CD4-positive, alpha-beta T cell treated with Interleukin-10 for 1 hour (primary cell): ENCODE measurements around the gene WBP2.

Experiments
- DNase-seq: peaks from one replicate; pipeline ENCODE4 v3.0.0-alpha.2; 2020

Gene WBP2

DNA sequence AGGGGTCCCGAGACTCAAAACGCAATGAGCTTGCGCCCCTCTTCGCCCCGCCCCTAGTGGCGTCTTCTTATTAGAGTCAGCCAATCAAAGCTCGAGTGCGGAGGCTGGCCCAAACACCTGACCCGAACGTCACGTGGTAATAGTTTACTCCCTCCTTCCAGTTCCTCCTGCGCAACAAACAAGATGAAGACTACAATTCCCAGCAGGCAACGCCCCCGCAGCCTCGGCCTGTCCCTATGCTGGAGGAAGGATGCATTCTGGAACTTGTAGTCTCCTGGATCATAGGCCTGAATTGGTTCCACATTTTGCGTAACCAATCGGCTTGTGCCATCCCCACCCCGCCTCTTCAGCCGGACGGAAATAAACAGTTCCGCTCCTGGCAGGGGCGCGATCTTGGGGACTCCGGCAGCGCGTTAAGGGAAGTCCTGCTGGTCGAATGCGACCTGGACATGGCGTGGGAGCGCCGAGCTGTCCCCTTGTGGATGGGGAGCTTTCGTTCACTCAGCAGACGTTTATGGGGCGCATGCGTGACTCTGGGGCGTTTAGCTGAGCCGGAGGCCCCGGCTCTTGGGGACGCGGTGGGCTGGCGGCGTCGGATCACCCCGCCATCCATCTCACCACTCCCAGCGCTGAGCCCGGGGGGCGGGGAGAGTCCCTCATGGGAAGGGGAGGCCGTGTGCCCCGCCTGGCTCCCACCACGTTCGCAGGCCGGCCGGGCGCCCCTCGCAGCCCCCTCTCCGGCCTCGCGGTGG is at the start of gene WBP2:
TSS of gene WBP2 (minus strand) at position 26 of the 752 bp plus-strand sequence. CDS start 38 bp downstream, outside the sequence.
- peak; percentile 99 for DNase-seq

GRCh38 chr17:75902406-75902805 is 47.3 kb upstream of the WBP2 start:
- no peak for DNase-seq

DNA sequence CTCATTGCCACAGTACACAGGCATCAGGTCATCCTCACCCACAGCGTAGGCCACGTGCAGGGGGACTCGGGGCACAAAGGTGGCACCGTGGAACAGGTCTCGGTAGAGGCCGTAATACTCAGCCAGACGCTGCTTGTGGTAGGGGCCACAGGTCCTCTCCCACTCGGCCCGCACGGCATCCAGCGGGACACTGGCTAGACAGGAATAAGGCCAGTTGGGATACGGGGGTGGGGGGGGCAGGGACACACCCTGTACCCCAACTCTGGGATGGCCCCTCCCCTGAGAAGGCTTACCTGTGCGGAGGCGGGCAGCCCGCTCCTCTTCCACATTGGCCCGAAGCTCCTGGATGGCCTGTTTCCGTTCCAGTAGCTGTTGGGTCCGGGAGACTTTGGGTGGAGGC is 46.6 kb upstream of the WBP2 start:
- no peak for DNase-seq

- DNase-seq: no peak
Measured at GRCh38 chr17:75900691-75901533, 45.8 kb upstream of the WBP2 start.

DNA sequence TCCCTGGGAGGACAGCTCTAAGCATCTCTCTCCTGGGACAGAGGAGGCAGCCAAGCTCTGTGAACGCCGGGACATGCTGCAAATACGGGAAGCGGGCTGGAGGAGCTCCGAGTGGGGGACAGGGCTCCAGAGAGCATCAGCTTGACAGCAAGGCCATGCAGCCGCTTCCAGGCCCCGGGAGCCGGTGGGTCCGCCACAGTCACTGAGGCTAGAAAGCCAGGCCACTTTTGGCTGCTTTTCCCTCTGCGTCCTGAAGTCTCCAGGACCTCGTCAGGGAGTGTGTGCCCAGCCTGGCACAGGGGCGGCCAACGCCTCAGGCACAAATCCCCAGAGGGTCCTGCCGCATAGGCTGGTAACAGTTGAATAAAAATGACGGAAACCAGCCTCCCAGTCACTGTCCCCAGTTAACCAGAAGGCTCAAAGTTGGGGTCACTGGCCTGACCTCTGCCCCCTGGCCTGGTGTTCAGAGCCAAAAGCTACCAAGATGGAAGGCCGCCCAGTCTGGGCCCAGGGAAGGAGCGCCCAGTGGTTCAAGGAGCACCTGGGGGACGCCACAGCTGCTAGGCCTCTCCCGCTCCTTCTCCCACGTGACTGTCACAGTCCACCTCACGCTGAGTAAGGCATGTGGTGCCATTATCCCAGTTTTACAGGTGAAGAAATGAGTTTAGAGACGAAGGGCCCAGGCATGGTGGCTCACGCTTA is 44.8 kb upstream of the WBP2 start:
- DNase-seq: no peak

GRCh38 chr17:75899353-75899752 is 44.2 kb upstream of the WBP2 start:
- DNase-seq: no peak

GRCh38 chr17:75898791-75899190 is 43.7 kb upstream of the WBP2 start:
- no peak for DNase-seq

- DNase-seq: no peak
Measured at GRCh38 chr17:75898065-75898464, 42.9 kb upstream of the WBP2 start.

GRCh38 chr17:75897160-75898019 is 42.3 kb upstream of the WBP2 start:
- DNase-seq: no peak

GRCh38 chr17:75896415-75897159 is 41.5 kb upstream of the WBP2 start, which contains the start of gene TRIM65:
Gene TRIM65 (minus strand): TSS chr17:75896951. CDS start chr17:75896937, 14 bp downstream.
- DNase-seq: peak; percentile 80

GRCh38 chr17:75895370-75896155 is 40.4 kb upstream of the WBP2 start:
- no peak for DNase-seq

- no peak for DNase-seq
Measured at GRCh38 chr17:75894049-75894733, 39.1 kb upstream of the WBP2 start.

DNA sequence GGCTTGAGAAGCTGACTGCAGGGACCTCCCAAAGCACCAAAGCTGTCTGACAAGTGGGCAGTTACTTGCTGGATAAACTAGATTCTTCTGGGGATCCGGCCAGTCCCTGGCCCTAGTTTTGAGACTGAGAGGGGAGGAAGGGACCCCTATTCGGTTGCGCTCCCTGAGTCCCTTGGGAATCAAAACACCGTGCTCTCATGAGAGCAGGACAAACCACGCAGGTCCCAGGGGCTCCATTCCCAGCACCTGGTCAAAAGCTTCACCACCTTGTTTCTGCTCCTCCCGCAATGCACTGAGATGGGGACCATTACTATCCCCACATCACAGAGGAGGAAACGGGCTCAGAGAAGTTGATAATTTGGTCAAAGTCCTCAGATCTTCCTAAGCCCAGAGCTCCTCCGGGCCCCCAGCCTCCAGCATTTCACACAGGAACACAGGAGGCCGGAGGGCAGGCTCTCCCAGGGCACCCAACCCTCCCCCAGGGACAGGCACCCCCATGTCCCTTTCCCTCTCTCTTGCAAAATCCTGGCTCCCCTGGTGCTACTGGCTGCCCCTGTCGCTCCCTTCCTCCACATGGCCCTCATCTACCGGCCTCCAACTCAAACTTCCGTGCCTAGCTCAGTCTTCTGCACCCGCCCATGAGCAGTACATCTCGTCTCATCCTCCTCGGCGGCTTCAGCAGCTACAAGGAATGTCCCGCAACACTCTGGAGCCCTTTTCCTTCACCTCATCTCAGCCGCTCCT is 38.3 kb upstream of the WBP2 start:
- no peak for DNase-seq

DNA sequence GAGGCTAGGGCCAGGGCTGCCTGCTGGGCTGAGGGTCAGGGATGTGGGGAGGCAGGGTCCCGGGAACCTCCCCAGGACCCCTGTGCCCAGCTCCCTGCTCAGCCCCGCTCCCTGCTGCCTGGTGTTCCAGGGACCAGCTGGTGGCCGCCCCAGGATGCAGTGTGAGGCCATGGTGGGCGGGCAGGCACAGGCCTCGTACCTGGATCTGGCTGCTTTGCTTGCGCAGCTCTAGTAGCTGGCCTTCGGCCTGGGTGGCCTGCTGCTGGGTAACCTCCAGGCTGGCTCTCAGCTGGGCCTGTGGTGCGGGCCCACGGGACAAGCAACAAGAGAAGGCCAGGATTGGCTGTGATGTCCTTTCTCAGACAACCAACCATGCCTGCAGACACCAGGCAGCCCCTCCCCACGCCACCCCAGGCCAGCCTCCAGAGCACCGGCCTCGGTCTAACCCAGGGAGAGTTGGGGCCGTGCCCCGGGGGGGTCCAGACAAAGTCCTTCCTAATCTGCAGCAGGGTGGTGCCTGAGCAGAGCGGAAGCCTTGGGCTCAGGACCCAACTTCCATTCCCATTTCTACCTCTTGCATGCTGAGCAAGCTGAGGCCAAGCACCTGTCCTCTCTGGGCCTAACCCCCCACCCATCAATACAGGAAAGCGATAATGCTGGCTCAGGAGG is 37.6 kb upstream of the WBP2 start:
- no peak for DNase-seq

DNA sequence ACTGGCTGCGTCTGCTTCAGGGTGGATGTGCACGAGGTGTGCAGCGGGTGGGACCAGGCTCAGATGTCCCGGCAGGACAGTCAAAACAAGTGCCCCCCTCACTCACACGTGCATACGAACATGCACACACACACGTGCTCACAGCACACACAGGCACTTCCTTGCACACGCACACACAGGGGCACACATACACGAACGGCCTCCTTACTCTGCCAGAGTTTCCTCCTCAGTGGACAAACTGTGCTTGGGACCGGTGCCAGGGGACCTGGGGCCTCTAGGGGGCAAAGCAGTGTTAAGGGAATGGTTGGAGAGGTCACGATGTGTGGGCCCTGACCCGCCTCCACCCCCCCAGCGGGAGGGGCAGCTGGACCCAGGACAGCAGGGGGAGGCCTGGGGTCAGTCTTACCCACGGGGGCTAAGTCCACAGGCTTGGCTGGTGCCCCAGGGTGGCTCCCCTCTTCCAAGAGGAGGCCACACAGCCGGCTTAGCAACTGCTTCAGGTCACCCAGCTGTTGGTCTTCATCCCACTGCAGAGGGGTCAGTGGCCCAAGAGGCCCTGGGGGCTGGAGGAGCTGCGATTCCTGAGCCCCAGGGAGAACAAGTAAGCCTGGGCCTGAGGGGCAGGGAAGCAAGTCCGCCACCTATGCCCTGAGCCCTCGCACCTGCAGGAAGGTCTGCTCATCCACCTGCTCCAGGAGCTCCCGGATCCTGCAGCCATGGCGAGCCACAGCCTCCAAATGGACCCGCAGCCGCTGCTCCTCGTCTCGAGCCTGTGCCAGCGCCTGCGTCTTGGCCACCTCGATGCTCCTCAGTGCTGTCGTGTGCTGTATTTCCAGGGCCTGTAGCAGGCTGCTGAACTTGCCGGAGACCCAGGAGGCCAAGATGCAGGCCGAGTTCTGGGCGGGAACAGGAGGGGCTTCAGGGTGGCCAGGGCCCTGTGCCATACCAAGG is 36.7 kb upstream of the WBP2 start:
- no peak for DNase-seq

DNA sequence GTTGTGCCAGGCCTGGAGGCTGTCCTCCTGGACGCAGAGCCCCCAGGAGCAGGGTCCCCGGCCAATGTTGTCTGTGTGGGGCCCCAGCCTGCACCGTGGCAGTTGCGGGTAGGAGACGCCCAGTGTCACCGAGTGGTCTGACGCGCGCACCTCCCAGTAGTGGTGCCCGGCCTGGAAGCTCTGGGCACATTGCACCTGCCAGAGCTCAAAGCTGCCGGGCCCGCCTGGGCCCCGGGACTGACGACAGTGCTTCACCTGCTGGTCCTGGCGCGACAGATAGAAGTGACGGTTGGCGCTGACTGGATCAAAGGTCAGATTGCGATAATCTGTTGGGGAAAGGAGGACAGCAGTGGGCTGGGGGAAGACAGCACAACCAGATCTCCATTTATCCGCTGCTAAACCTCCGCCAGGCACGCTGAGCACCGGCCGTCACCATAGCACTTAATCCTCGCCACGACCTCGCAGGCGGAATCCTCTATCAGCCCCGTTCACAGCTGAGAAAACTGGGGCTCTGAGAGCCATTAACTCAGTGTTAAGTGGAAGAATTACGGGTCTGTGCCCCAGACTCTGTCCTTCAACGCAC is 36.0 kb upstream of the WBP2 start:
- no peak for DNase-seq

DNA sequence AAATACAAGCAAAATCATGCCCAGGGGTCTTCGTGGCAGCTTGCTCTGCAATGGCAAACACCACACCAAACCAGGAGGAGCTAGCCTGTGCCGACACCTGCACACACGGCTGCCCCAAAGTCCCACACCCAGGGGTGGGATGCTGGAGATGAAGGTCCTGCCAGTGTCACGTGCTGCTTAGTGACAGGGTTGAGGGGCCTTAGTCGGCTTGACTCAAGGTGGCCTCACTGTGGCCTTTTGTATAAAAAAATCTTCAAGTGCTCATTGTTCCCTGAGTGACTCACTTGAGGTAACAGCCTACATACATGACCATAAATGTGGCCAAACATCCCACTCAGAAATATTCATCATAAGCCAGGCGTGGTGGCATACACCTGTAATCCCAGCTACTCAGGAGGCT is 34.3 kb upstream of the WBP2 start:
- no peak for DNase-seq
